Epithelial cell of proximal tubule (primary cell): Measurements from ENCODE around the gene ARHGAP1. TPM values are rescaled to one million over a fixed set of nuclear protein-coding genes. Genes with fewer than 3 reads are reported as not detected.
"Not testable (repeated sequence)": the region's sequence is repeated elsewhere in the genome, so short reads cannot be mapped to it uniquely, and the experiment has no call there.

Experiments
- DNase-seq: peaks from one replicate; pipeline ENCODE4 v3.0.0-alpha.2; 2011; ENCODE audit warnings: low read depth
- H3K4me3 ChIP-seq: 2 replicates; pipeline ENCODE4 v1.5.1; 2011; ENCODE audit warnings: low read depth, mild to moderate bottlenecking, low read length
- total RNA-seq: library from RNA; depleted of rRNA; stranded (reverse); fragments of >200 nt; gene quantifications from 2 replicates; pipeline ENCODE4 v1.2.3, GENCODE V29; 2015
- TF ChIP-seq, protein P1 (sequence below): conservative IDR thresholded peaks from 2 replicates; pipeline ENCODE4 v1.5.1; 2012; ENCODE audit warnings: low read depth, mild to moderate bottlenecking, low read length

The ARHGAP1 gene
- total RNA-seq, 1 donor from 2014 or later: 29.1 TPM

DNA sequence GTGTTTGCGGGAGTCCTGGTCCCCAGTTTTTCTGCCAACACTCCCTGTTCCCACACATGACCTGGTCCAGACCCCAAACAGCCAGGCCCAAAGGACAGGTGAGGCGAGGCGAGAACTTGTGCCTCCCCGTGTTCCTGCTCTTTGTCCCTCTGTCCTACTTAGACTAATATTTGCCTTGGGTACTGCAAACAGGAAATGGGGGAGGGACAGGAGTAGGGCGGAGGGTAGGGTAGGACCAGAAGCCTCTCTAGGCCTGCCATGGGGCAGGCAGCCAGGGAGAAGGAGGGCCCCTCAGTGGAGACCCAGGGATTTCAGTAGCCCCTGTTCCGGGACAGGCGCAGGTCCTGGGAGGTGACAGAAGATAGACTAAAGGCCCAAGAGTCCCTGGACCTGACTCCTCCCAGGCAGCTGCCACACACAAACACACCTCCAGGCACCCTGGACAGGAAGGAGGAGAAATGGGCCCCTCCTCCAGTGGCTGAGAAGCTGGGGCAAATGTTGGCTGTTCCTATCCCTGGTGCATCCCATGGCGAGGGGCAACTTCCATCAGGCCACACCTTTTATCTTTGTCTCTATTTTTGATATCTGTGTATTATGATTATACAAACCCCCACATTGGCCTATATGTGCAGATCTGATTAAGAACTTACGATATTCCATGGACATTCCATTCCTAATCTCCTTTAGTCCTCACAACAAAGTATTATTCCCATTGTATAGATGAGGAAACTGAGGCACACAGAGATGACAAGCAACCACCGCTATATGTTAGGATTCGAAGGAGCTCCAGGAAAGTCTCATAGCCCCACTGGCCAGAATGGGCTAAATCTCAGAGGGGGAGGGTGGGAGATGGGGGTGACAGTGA lies 18.0 kb upstream of the ARHGAP1 start:
- no peak for DNase-seq

DNA sequence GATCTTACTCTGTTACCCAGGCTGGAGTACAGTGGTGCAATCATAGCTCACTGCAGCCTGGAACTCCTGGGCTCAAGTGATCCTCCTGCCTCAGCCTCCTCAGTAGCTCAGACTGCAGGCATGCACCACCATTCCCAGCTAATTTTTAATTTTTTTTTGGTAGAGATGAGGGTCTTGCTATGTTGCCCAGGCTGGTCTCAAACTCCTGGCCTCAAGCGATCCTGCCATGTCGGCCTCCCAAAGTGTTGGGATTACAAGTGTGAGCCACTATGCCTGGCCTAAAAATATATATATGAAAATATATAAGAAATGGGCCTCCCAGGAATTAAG lies 17.4 kb upstream of the ARHGAP1 start:
- DNase-seq, H3K4me3 ChIP-seq: not testable (repeated sequence)

More for the DNA sequence above, 18.0 kb upstream of the ARHGAP1 start:
- no peak overlapping the region for H3K4me3 ChIP-seq
- TF ChIP-seq, protein P1, sequence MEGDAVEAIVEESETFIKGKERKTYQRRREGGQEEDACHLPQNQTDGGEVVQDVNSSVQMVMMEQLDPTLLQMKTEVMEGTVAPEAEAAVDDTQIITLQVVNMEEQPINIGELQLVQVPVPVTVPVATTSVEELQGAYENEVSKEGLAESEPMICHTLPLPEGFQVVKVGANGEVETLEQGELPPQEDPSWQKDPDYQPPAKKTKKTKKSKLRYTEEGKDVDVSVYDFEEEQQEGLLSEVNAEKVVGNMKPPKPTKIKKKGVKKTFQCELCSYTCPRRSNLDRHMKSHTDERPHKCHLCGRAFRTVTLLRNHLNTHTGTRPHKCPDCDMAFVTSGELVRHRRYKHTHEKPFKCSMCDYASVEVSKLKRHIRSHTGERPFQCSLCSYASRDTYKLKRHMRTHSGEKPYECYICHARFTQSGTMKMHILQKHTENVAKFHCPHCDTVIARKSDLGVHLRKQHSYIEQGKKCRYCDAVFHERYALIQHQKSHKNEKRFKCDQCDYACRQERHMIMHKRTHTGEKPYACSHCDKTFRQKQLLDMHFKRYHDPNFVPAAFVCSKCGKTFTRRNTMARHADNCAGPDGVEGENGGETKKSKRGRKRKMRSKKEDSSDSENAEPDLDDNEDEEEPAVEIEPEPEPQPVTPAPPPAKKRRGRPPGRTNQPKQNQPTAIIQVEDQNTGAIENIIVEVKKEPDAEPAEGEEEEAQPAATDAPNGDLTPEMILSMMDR: no peak

DNA sequence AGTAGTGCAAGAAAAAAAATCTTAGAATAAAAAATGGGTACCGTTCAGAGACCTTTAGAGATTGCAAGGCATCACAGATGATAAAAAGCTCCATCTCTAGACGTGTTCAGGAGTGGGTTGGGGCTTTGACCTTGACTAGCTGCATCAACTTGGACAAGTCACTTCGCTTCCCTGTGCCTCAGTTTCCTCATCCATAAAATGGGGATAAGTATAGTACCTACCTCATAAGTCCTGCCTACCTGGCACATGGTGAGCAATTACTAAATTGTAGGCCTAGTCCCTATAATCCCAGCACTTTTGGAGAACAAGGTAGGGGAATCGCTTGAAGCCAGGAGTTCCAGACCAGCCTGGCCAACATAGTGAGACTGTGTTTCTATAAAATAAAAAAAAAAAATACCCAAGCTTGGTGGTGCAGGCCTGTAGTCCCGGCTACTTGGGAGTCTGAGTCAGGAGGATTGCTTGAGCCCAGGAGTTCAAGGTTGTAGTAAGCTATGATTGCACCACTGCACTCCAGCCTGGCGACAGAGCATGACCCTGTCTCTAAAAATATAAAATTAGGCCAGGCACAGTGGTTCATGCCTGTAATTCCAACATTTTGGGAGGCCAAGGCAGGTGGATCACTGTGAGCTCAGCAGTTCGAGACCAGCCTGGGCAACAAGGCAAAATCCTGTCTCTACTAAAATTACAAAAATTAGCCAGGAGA lies 12.6 kb upstream of the ARHGAP1 start:
- H3K4me3 ChIP-seq: no peak overlapping the region
- no peak for DNase-seq
- TF ChIP-seq, protein P1: no peak

DNA sequence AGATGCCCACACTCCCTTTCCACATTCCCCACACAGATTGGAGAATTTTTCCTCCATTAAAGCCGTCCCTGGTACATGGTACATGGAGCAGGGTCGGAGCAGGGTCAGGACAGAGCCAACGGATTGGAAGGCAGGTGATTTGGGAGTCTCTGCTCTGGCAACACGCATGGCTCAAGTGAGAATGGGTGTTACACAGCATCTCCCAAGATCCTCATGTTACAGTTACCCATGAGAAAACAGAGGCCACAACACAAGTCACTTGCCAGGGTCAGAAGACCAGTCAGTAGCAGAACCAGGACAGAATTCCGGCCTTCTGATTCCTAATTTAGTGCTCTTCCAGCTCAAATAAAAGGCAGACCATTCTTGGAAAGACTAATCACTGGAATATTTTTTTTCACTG lies 10.9 kb upstream of the ARHGAP1 start:
- DNase-seq: no peak

DNA sequence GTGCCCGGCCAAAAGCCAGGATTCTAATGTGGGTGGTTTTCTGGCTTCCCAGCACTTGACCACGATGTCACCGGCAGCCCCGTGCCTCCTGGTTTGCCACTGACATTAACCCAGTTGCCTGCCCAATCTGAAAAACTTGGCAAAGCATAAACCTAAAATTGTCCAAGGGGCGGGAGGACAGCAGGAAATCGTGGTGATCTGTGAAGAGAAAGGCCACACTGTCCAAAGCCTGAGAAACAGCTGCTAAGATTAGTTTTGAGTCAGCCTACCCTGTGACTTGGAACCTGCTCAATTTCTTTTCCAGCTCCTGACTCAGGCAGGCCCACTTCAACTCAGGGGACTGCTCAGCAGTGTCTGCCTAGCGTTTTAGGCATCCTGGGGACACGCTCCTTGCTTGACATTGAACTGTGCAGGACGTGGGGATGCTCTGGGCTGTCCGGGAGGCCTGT lies 10.4 kb upstream of the ARHGAP1 start:
- H3K4me3 ChIP-seq: no peak overlapping the region
- peak; percentile 83 for DNase-seq
- TF ChIP-seq, protein P1: no peak

More for the DNA sequence above, 10.9 kb upstream of the ARHGAP1 start:
- TF ChIP-seq, protein P1: no peak
- H3K4me3 ChIP-seq: no peak overlapping the region

DNA sequence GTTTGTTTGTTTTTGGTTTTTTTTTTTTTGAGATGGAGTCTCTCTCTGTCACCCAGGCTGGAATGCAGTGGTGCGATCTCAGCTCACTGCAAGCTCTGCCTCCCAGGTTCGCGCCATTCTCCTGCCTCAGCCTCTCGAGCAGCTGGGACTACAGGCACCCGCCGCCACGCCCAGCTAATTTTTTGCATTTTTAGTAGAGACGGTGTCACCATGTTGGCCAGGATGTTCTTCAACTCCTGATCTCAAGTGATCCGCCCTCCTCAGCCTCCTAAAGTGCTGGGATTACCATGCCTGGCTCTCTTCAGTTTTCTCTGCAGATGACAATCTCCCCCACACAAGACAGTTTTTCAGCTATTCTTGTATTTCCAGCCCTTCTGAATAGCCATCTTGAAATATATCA lies 8.9 kb upstream of the ARHGAP1 start:
- DNase-seq: not testable (repeated sequence)

DNA sequence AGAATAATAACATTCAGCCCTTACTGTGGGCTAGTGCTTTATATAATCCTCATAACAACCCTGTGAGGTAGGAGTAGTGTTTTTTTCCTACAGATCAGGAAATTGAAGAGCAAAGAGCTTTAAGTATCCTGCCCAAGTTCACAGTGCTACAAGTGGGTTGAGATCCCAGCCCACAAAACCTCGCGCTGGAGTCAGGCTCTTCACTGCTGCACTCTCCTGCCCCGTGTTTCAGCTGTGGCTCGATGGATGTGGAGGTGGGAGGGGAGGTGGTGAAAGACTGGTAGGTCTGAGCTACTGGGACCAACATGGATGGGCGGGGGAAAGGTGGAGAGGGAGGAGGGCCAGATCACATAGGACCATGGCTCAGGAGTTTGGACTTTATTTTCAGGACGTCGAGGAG lies 6.5 kb upstream of the ARHGAP1 start:
- no peak overlapping the region for H3K4me3 ChIP-seq
- no peak for DNase-seq
- TF ChIP-seq, protein P1: no peak

More for the DNA sequence above, 8.9 kb upstream of the ARHGAP1 start:
- not testable (repeated sequence) for H3K4me3 ChIP-seq

DNA sequence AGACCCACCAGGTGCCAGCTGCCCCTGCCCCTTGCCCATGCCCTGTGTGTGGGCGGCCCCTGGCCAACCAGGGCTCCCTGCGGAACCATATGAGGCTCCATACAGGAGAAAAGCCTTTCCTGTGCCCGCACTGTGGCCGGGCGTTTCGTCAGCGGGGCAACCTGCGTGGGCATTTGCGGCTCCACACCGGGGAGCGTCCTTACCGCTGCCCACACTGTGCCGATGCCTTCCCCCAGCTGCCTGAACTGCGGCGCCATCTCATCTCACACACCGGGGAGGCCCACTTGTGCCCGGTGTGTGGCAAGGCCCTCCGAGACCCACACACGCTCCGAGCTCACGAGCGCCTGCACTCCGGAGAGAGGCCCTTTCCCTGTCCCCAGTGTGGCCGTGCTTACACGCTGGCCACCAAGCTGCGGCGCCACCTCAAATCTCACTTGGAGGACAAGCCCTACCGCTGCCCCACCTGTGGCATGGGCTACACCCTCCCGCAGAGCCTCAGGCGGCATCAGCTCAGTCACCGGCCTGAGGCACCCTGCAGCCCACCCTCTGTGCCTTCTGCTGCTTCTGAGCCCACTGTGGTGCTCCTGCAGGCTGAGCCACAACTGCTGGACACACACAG lies 4.8 kb upstream of the ARHGAP1 start:
- H3K4me3 ChIP-seq: no peak overlapping the region
- DNase-seq: no peak
- TF ChIP-seq, protein P1: no peak
